ENCODE measurements around the gene ABHD15. TPM values are rescaled to one million over a fixed set of nuclear protein-coding genes. Genes with fewer than 3 reads are reported as not detected.
A peak's percentile ranks its signal among the peaks of the same experiment; 100 is the strongest.
"Not testable (repeated sequence)": the region's sequence is repeated elsewhere in the genome, so short reads cannot be mapped to it uniquely, and the experiment has no call there.

ABHD15 gene
- polyA plus RNA-seq, 4 donors = 7.0 to 7.6 (median 7.6) TPM

- DNase-seq (ENCODE audit: low read depth in 4 of 4, low spot score in 3 of 4) = no peak
Observed at GRCh38 chr17:29571883-29572681, 5.2 kb upstream of the ABHD15 start.

GRCh38 chr17:29571486-29571882 lies 4.6 kb upstream of the ABHD15 start:
- no peak for DNase-seq (ENCODE audit: low read depth in 4 of 4, low spot score in 3 of 4)

GRCh38 chr17:29570521-29570920 lies 3.7 kb upstream of the ABHD15 start:
- no peak for DNase-seq (ENCODE audit: low read depth in 4 of 4, low spot score in 3 of 4)

- DNase-seq (ENCODE audit: low read depth in 4 of 4, low spot score in 3 of 4) = no peak
Observed at GRCh38 chr17:29569245-29569950, 2.6 kb upstream of the ABHD15 start.

- peak in 2 of 4 donors; percentile 67 to 73 for DNase-seq (ENCODE audit: low read depth in 4 of 4, low spot score in 3 of 4)
Observed at GRCh38 chr17:29568331-29569244, 1.8 kb upstream of the ABHD15 start, which contains the start of gene TP53I13. Gene TP53I13, plus strand, starts transcription at chr17:29568701. Its CDS starts 58 bp downstream, at chr17:29568759.

- DNase-seq (ENCODE audit: low read depth in 4 of 4, low spot score in 3 of 4) = peak in 1 of 4 donors; percentile 37
Observed at GRCh38 chr17:29567554-29568330, 905 bp upstream of the ABHD15 start.

- DNase-seq (ENCODE audit: low read depth in 4 of 4, low spot score in 3 of 4) = peak in 1 of 4 donors; percentile 25
Observed at GRCh38 chr17:29567304-29567553, 392 bp upstream of the ABHD15 start.

GRCh38 chr17:29565643-29566472 lies 979 bp downstream of the ABHD15 start:
- DNase-seq (ENCODE audit: low read depth in 4 of 4, low spot score in 3 of 4) = no peak

- no peak for DNase-seq (ENCODE audit: low read depth in 4 of 4, low spot score in 3 of 4)
Observed at GRCh38 chr17:29563816-29564215, 3.0 kb downstream of the ABHD15 start.

GRCh38 chr17:29562615-29563014 lies 4.2 kb downstream of the ABHD15 start:
- DNase-seq (ENCODE audit: low read depth in 4 of 4, low spot score in 3 of 4) = no peak

- no peak for DNase-seq (ENCODE audit: low read depth in 4 of 4, low spot score in 3 of 4)
Observed at GRCh38 chr17:29561554-29562517, 5.0 kb downstream of the ABHD15 start.

- no peak for DNase-seq (ENCODE audit: low read depth in 4 of 4, low spot score in 3 of 4)
Observed at GRCh38 chr17:29560316-29560715, 6.5 kb downstream of the ABHD15 start.

GRCh38 chr17:29559640-29560039 lies 7.2 kb downstream of the ABHD15 start:
- DNase-seq (ENCODE audit: low read depth in 4 of 4, low spot score in 3 of 4) = no peak

GRCh38 chr17:29558139-29558538 lies 8.7 kb downstream of the ABHD15 start:
- DNase-seq (ENCODE audit: low read depth in 4 of 4, low spot score in 3 of 4) = not testable (repeated sequence)

GRCh38 chr17:29557739-29558116 lies 9.1 kb downstream of the ABHD15 start:
- DNase-seq (ENCODE audit: low read depth in 4 of 4, low spot score in 3 of 4) = no peak

GRCh38 chr17:29557085-29557738 lies 9.6 kb downstream of the ABHD15 start:
- no peak for DNase-seq (ENCODE audit: low read depth in 4 of 4, low spot score in 3 of 4)

GRCh38 chr17:29555840-29556239 lies 11.0 kb downstream of the ABHD15 start:
- no peak for DNase-seq (ENCODE audit: low read depth in 4 of 4, low spot score in 3 of 4)
